ENCODE results near the gene TAS2R40.

Gene TAS2R40

DNA sequence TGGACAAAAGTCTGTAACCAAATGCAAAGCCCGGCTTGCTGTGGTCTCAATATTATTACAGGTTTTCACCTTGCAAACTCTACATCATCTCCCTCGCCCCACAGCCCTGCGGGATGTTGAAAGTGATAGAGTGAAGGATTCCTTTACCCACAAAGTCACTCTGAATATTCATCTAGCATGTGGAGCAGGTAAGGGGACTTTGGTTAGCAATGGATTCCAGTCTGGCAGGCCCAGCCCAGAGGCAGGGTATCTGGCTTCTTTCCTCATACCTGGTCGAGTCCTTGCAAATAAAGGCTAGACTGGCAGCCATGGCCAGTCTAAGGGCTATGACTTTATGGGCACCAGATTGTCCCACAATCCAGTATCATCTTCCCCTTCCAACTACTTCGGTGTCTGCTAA lies 3.2 kb downstream of the TAS2R40 start:
- no peak for DNase-seq

DNA sequence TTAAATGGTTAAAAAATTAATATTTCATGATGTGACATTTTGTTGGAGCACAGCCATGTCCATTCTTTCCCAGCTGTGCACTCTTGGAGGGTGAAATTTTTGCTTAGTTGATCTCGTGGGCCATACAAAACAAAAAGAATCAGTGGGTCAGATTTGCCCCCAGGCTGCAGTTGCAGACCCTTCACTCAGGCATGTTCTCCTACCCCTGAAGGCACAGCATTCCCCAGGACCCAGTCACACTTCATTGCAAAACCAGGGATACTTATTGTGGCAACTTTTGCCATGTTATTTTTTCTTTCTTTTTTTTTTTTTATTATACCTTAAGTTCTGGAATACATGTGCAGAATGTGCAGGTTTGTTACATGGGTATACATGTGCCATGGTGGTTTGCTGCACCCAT lies 6.0 kb downstream of the TAS2R40 start:
- no peak for DNase-seq

DNA sequence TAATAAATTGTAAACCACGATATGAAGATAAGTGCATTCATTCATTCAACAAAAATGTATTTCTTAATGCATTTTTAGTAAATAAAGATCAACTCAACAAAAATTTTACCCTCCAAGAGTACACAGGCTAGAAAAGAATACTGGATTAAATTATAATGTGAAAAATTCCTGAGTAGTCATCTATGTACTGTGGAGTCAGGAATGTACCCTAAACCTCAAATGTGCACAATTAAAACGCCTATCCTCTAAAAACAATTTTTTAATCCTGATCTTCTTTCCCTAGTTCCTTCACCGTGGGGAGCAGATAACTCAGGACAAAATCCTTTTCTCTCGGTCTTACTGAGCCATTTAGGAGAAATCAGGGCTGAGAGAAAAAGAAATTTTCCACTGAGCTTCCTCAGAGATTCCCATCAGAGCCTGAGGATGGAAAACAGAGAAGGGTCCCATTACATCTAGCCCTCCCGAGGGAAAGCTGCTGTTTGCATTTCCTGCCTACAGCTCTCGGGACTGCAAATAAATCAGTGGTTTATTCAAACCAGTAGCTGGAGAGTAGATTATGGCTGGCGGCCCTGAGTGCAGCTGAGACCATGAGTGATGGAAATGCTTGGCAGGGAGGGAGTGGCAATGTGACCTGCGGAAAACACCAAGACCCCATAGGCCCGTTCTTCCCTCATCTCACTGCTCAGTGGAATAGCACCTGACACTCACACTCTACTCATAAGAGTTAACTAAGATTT lies 7.4 kb downstream of the TAS2R40 start:
- no peak for DNase-seq

DNA sequence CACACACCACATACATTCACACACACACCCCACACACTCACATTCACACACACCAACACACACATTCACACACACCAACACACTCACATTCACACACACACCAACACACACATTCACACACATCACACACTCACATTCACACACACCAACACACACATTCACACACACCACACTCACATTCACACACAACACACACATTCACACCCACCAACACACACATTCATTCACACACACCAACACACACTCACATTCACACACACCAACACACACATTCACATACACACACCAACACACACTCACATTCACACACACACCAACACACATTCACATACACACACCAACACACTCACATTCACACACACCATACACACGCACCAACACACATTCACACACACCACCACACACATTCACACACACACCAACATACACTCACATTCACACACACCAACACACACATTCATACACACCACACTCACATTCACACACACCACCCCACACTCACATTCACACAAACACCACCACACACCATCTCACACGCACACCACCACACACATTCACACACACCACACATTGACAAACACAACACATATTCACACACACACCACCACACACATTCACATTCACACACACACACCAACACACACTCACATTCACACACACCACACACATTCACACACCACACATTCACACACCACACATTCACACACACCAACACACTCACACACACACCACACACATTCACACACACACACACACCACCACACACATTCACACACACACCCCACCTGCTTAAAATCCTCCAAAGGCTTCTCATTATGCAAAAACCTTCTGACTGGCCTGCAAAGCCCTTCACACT lies 9.0 kb downstream of the TAS2R40 start:
- no peak for DNase-seq

DNA sequence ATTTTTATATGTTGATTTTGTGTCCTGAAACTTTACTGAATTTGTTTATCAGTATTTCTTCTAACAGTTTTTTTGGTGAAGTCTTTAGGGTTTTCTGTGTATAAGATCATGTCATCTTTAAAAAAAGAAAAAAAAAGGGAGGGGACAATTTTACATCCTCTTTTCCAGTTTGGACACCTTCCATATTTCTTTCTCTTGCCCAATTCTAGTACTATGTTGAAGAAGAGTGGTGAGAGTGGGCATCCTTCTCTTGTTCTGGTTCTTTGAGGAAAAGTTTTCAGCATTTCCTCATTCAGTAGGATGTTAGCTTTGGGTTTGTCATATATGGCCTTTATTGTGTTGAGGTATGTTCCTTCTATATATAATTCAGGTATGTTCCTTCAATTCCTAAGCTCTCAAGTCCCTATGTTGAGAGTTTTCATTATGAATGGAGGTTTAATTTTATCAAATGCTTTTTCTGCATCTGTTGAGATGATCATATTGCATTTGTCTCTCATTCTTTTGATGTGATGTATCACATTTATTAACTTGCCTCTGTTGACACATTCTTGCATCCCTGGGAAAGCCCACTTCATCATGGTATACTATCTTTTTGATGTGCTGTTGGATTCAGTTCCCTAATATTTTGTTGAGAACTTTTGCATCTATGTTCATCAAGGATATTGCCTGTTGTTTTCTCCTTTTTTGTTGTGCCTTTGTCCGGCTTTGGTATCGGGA lies 12.1 kb downstream of the TAS2R40 start:
- no peak for DNase-seq

DNA sequence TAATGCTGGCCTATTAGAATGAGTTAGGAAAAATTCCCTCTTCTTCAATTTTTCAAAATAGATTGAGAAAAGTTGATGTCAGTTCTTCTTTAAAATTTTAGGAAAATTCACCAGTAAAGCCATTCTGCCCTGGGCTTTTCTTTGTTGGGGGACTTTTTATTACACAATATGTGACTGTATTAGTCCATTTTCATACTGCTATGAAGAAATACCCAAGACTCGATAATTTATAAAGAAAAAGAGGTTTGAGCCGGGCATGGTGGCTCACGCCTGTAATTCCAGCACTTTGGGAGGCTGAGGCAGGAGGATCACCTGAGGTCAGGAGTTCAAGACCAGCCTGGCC lies 12.7 kb downstream of the TAS2R40 start:
- no peak for DNase-seq

DNA sequence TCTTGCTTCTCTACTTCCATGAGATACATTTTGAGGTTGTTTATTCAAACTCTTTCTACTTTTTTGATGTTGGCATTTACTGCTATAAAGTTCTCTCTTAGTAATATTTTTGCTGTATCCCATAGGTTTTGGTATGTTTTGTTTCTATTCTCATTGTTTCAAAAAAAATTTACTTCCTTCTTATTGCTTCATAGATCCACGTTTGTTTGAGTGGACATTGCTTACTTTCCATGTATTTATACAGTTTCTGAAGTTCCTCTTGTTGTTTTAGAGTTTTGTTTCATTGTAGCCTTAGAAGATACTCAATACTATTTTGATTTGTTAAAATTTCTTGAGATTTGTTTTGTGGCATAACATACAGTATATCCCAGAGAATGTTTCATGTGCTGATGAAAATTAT lies 13.7 kb downstream of the TAS2R40 start:
- no peak for DNase-seq

DNA sequence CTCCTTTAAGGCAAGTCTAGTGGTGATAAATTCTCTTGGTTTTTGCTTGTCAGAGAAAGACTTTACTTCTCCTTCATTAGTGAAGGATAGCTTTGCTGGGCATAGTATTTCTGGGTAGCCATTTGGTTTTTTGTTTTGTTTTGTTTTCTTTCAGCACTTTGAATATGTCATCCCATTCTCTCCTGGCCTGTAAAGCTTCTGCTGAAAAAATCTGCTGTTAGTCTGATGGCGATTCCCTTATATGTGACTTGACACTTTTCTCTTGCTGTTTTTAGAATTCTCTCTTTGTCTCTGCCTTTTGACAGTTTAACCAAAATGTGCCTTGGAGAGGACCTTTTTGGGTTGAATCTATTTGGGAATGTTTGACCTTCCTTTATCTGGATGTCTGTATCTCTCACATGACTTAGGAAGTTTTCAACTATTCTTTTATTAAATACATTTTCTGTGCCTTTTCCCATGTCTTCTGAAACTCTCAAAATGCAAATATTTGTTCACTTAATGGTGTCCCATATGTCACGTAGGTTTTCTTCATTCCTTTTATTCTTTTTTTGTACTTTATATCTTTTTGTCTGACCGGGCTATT lies 14.7 kb downstream of the TAS2R40 start:
- DNase-seq = no peak

DNA sequence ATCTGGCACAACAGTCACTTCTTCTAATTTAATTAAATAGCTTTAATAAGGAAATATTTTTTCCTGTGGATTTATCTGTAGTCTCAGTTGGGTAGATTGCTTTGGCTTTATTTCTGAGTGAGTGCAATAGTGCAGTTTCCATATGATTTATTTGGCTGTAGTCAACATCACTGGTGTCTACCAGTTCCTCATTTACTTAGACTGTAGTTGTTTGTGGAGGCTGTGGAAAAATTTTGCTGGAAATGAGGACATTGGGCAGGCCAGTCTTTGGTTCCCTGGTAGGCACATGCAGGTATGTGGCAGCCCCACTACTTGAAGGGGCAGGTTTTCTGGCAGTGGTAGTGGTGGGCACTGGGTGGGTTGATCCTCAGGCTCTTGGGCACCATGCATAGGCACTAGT lies 15.5 kb downstream of the TAS2R40 start:
- DNase-seq = no peak

DNA sequence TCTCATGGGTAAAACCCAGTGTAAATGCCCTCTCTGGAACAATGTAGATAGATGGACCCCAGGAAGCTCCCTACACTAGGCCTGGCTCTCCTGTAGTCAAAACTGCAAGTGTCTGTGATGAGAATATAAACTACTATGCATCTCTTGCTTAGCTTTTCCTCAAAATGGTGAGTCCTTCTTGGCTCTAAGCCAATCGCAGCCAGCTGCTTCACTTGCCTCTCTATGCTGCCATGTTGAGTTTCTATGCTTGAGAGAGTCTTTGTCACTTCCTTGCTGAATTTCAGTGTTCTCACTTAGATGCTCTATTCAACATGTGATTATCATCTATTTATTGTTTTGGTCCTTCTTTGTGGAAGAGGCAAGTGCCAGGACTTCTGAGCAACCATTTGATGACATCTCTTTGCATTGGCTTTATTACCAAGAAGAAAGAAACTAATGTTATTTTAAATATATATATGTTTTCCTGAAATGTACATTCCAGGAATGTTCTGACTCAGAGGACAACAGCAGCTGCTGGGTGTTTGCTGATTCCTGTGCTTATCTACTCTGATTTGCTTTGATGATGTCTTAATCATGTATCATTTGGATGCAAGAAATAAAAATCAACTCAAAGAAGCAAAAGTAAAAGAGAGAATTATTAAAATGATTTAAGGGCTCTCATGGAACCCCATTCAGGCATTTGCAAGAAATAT lies 16.6 kb downstream of the TAS2R40 start:
- no peak for DNase-seq

DNA sequence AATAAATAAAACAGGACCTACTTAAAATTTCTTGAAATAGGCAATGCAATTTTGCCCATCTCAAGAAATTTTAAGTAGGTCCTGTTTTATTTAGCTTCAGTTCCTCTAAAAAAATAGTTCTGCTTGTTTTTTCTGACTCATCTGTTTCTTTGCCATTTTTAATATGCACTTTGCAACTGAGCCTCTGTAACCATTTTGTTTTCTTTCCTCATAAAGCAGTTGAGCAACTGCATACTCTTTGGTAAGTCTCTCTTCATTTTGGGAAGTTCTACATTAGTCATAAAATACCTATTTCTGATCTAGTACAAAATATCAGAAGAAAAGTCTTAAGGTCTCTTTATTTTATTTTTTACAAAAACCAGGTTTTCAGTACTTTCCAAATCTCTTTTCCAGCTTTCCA lies 18.0 kb downstream of the TAS2R40 start:
- DNase-seq = no peak

DNA sequence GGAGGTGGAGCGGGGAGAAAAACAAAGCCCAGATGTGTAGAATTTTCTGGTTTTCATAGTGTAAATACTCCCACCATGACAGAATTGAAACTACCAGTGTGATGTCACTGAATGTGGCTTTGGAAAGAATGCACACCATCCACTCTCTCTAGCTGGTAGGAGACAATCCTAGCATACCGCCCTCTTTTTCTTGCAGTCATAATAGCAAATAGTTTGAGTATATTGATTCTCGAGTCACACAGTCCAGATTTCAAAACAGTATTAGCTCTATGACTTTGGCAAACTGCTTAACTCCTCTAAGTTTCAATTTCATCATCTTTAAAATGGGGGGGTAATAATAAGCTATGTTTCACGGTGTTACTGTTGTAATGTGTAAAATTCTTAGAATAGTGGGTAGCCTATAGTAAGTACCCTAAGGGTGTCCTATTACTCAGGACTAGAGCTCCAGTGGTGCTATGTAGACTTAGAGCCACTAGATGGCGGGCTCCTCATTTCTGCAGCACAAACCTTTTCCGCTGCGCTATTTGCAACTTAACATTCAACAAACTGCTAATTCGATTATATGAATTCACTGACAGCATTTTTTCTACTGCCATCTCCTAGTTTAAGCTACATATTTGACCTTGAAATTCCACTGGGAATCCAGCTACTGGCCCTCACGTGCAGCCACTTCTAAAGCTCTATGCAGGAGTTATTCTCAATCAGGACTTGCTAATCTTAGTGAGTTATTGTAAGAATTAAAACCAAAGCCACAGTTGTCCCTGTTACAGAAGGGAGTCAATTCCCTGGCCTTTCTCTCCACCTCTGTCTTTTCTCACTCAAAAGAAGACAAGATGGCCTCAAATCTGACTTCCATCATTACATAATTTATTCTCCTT lies 18.7 kb downstream of the TAS2R40 start:
- peak; percentile 73 for DNase-seq

DNA sequence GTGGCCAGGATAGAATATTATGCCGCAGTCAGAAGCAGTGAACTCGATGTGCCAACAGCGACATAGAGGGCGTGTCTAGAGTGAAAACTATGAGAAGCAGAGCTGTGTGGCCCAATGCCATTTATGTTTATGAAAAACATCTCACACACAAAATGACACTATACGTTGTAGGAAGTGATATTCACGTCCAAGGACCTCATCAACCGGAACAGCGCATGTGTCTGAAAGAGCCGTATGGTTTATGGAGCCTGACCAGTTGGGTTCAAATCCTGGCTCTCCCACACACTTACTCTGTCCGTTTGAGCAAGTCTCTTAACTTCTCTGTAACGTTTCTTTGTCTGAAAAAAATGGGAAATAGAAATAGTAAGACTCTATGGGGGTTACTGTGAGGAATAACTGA lies 20.5 kb downstream of the TAS2R40 start:
- no peak for DNase-seq

DNA sequence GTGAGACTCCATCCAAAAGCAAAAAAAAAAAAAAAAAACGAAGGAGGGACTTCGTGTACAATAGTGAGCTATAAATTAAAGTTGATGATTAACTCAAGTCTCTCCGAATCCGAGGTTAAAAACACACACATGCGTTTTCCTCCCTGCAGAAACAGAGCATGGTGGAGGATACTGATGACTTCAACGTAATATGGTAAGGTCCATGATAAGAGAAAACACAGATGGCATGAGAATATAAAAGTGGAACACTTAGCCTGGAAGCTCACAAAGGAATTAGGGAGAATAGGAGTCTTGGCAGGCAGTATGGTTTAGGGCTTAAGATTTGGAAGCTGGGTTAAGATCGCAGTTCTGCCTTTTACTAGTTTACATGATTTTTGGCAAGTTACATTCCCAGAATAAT lies 21.3 kb downstream of the TAS2R40 start:
- DNase-seq = no peak

DNA sequence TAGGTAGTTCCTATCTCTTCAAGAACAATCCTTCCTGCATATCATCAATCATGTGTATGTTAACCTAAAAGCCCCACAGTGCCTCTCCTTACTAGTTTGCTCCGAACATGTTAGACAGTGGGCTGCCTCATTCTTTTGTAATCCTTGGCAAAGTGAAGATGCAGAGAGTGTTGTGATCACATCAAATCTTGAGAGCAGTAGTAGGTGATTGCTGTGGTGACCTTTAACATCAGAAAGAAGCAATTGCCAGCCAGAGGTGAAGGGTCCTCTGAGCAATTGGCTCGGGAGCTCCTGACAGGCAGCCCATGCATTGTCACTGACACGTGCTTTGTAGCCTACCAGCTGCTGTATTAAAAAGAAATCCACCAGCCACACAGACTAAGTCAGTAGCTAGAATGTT lies 21.8 kb downstream of the TAS2R40 start:
- no peak for DNase-seq

DNA sequence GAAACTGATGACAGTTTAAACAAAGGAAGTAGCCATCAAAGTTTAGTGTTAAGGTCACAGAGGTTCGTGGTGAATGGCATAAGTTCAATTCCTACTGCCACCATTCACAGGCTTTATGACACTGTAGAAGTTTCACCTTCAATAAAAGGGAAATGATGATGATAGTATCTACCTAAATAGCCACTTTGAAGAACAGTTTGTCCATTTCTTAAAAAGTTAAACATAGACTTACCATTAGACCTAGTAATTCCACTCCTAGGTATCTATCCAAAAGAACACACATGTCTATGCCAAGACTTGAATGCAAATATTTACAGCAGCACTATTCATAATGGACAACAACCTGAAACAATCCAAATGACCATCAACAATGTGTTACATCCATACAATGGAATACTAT lies 22.5 kb downstream of the TAS2R40 start:
- DNase-seq = no peak

DNA sequence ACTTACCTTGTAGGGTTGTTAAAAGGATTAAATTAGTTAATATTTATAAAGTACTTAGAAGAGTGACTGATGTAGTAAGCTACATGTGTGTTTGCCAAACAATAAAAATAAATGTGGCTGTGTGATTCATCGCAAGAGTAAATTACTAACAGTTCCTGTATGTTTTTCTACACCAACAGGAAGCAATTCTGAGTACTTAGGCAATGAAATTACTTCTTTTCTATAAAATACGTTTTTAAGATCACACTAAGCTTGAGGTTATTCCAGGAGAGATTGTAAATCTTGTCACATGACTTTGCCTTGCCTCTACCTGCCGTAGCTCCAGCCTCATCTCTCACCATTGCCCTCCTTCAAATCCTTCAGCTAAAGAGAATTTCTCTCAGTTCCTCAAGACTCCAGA lies 23.3 kb downstream of the TAS2R40 start:
- DNase-seq = no peak

DNA sequence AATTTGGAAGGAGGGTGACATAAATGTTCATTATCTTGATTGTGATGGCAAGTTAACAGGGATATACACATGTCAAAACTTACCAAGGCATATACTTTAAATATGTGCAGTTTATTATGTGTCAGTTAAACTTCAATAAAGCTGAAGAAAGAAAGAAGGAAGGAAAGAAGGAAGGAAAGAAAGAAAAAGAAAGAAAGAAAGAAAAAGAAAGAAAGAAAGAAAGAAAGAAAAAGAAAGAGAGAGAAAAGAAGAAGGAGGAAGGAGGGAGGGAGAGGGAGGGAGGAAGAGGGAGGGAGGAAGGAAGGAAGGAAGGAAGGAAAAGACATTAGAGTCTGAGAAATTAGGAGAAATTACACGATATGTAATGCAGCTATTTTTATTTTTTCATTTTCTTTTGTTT lies 25.5 kb downstream of the TAS2R40 start:
- no peak for DNase-seq

DNA sequence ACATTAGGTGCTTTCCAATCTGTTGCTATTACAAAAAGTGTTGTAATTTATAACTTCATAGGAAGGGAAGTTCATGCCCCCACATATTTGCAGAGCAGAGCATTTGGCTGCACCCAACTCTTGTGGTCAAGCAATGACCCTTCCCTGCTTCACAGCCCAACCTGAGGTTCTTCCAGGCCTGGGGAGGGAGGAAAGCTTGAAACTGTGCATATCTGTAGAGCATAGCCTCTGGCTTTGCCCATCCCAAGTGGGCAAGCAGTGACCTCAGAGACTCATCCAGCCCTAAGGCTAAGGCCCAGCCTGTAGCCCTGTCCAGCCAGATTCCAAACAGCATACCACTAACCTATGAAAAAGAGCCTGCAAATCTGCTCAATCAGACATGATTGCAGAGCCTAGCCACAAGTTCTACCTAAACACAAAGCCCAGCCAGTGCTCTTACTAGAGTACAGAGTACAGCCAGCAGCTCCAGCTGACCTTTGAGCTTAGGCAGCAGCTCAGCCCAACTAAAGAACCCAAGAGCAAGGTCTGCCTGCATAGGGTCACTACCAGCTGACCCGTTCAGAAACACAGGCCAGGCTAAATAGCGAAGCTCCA lies 27.0 kb downstream of the TAS2R40 start:
- DNase-seq = no peak

DNA sequence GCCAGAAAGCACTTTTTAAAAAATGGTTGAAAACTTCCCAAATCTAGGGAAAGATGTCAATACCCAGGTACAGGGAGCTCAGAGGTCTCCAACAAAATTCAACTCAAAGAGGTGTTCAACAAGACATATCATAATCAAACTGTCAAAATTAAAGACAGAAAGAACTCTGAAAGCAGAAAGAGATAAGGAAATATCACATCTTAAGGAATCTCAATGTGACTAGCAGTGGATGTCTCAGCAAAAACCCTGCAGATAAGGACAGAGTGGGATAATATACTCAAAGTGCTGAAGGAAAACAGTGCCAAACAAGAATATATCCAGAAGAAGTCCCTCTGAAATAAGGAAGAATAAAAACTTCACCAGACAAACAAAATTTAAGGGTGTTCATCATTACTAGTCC lies 28.4 kb downstream of the TAS2R40 start:
- no peak for DNase-seq

DNA sequence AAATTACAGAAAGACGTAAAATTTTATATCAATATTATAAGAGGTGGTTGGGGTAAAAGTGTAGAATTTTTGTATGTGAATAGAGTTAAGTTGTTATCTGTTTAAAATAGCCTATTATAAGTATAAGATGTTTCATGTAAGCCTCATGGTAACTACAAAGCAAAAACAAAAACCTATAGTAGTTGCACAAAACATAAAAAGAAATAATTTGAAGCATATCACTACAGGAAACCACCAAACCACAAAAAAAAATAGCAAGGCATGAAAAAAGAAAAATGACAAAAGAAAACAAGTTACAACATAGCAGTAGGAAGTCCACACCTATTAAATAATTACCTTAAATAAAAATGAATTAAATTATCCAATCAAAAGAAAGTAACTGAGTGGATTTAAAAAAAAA lies 29.0 kb downstream of the TAS2R40 start:
- DNase-seq = no peak

DNA sequence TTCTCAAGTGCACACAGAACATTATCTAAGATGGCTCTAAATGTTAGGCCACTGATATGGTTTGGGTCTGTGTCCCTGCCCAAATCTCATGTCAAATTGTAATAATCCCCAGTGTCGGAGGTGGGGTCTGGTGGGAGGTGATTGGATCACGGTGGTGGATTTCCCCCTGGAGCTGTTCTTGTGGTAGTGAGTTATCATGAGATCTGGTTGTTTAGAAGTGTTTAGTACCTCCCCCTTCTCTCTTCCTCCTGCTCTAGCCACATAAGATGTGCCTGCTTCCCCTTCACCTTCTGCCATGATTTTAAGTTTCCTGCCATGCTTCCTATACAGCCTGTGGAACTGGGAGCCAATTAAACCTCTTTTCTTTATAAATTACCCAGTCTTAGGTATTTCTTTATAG lies 30.2 kb downstream of the TAS2R40 start:
- no peak for DNase-seq
